ENCODE data around the gene PLPP1. TPM values are rescaled to one million over a fixed set of nuclear protein-coding genes. Genes with fewer than 3 reads are reported as not detected.
"Not testable (repeated sequence)": the region's sequence is repeated elsewhere in the genome, so short reads cannot be mapped to it uniquely, and the experiment has no call there.

Gene PLPP1
- total RNA-seq, 1 donor from 2014 or later: 75.9 TPM

- intact Hi-C loops (cut with DNase I): no loop called here
- ATAC-seq (ENCODE audit: poor library complexity): no peak
- no peak for DNase-seq
Observed at GRCh38 chr5:55511010-55511409, 23.8 kb downstream of the PLPP1 start.

GRCh38 chr5:55510523-55510880, 24.3 kb downstream of the PLPP1 start:
- no peak for DNase-seq
- intact Hi-C loops (cut with DNase I): no loop called here
- peak; percentile 40 for ATAC-seq (ENCODE audit: poor library complexity)

- no peak for DNase-seq
- intact Hi-C loops (cut with DNase I): no loop called here
- peak; percentile 69 for ATAC-seq (ENCODE audit: poor library complexity)
Observed at GRCh38 chr5:55509796-55510522, 24.8 kb downstream of the PLPP1 start.

- no peak for ATAC-seq (ENCODE audit: poor library complexity)
- DNase-seq: no peak
- intact Hi-C loops (cut with DNase I): no loop called here
Observed at GRCh38 chr5:55509097-55509496, 25.7 kb downstream of the PLPP1 start.

GRCh38 chr5:55507574-55507973, 27.2 kb downstream of the PLPP1 start:
- DNase-seq (no peak), ATAC-seq (ENCODE audit: poor library complexity) (no peak)
- intact Hi-C loops (cut with DNase I): no loop called here

GRCh38 chr5:55505711-55506110, 29.1 kb downstream of the PLPP1 start:
- intact Hi-C loops (cut with DNase I); ATAC-seq (ENCODE audit: poor library complexity); DNase-seq: not testable (repeated sequence)

GRCh38 chr5:55503917-55504316, 30.8 kb downstream of the PLPP1 start:
- DNase-seq; intact Hi-C loops (cut with DNase I); ATAC-seq (ENCODE audit: poor library complexity): not testable (repeated sequence)

GRCh38 chr5:55502759-55503158, 32.0 kb downstream of the PLPP1 start:
- intact Hi-C loops (cut with DNase I): no loop called here
- ATAC-seq (ENCODE audit: poor library complexity): no peak
- no peak for DNase-seq

GRCh38 chr5:55498457-55498856, 36.3 kb downstream of the PLPP1 start:
- intact Hi-C loops (cut with DNase I): no loop called here
- DNase-seq (no peak), ATAC-seq (ENCODE audit: poor library complexity) (no peak)

- DNase-seq (no peak), ATAC-seq (ENCODE audit: poor library complexity) (no peak)
- intact Hi-C loops (cut with DNase I): no loop called here
Observed at GRCh38 chr5:55497712-55498111, 37.1 kb downstream of the PLPP1 start.

- DNase-seq: no peak
- no peak for ATAC-seq (ENCODE audit: poor library complexity)
- intact Hi-C loops (cut with DNase I): no loop called here
Observed at GRCh38 chr5:55495216-55495615, 39.5 kb downstream of the PLPP1 start.

GRCh38 chr5:55492449-55492848, 42.3 kb downstream of the PLPP1 start:
- intact Hi-C loops (cut with DNase I): no loop called here
- DNase-seq: no peak
- no peak for ATAC-seq (ENCODE audit: poor library complexity)

GRCh38 chr5:55485073-55485472, 49.7 kb downstream of the PLPP1 start:
- ATAC-seq (ENCODE audit: poor library complexity): no peak
- DNase-seq: no peak
- intact Hi-C loops (cut with DNase I): no loop called here

- DNase-seq: no peak
- intact Hi-C loops (cut with DNase I): no loop called here
- ATAC-seq (ENCODE audit: poor library complexity): no peak
Observed at GRCh38 chr5:55484531-55484930, 50.2 kb downstream of the PLPP1 start.

- intact Hi-C loops (cut with DNase I): no loop called here
- DNase-seq (no peak), ATAC-seq (ENCODE audit: poor library complexity) (no peak)
Observed at GRCh38 chr5:55483885-55484284, 50.9 kb downstream of the PLPP1 start.

- DNase-seq: no peak
- ATAC-seq (ENCODE audit: poor library complexity): no peak
- intact Hi-C loops (cut with DNase I): no loop called here
Observed at GRCh38 chr5:55481293-55481855, 53.4 kb downstream of the PLPP1 start.

GRCh38 chr5:55480781-55481180, 54.0 kb downstream of the PLPP1 start:
- no peak for ATAC-seq (ENCODE audit: poor library complexity)
- DNase-seq: no peak
- intact Hi-C loops (cut with DNase I): no loop called here

GRCh38 chr5:55472642-55473041, 62.1 kb downstream of the PLPP1 start:
- intact Hi-C loops (cut with DNase I): no loop called here
- no peak for DNase-seq
- ATAC-seq (ENCODE audit: poor library complexity): no peak

GRCh38 chr5:55471468-55471867, 63.3 kb downstream of the PLPP1 start:
- intact Hi-C loops (cut with DNase I): no loop called here

GRCh38 chr5:55470282-55470681, 64.5 kb downstream of the PLPP1 start:
- intact Hi-C loops (cut with DNase I): no loop called here
- ATAC-seq (ENCODE audit: poor library complexity): no peak
- no peak for DNase-seq

More at GRCh38 chr5:55471468-55471867, 63.3 kb downstream of the PLPP1 start:
- no peak for DNase-seq
- no peak for ATAC-seq (ENCODE audit: poor library complexity)

GRCh38 chr5:55469839-55470238, 64.9 kb downstream of the PLPP1 start:
- ATAC-seq (ENCODE audit: poor library complexity): no peak
- no peak for DNase-seq
- intact Hi-C loops (cut with DNase I): no loop called here
